ENCODE measurements around the gene UBE2U.
"Not testable (repeated sequence)": the region's sequence is repeated elsewhere in the genome, so short reads cannot be mapped to it uniquely, and the experiment has no call there.

UBE2U gene

GRCh38 chr1:64248065-64248464 lies 44.6 kb downstream of the UBE2U start (continued):
- TF ChIP-seq PRDM10 (tag by site-specific recombination; IDR thresholded peaks at IDR 0.05): 0 out of 2 replicates have a peak, but pooled peaks have one; percentile 2
- TF ChIP-seq GLI4 (tag by site-specific recombination; IDR thresholded peaks at IDR 0.05): no peak
- no peak for TF ChIP-seq PRDM1 (tag by site-specific recombination; IDR thresholded peaks at IDR 0.05)
- TF ChIP-seq PRDM6 (tag by site-specific recombination; IDR thresholded peaks at IDR 0.05): peak; percentile 82
- TF ChIP-seq ZNF555 (tag by site-specific recombination; conservative IDR thresholded peaks at IDR 0.05): no peak
- TF ChIP-seq ZBTB8A (tag by site-specific recombination; IDR thresholded peaks at IDR 0.05): no peak
- no peak for TF ChIP-seq ZSCAN5A (tag by site-specific recombination; IDR thresholded peaks at IDR 0.05)
- TF ChIP-seq ZNF513 (tag by site-specific recombination; IDR thresholded peaks at IDR 0.05): no peak
- TF ChIP-seq ZNF10 (tag by site-specific recombination; IDR thresholded peaks at IDR 0.05): 0 out of 2 replicates have a peak, but pooled peaks have one; percentile 33
- peak; percentile 68; the same call in 1 of the 2 replicates for TF ChIP-seq TRIM28 (IDR thresholded peaks at IDR 0.05; ENCODE audit: borderline replicate concordance, low read length)
- no peak for TF ChIP-seq ZBTB20 (tag by site-specific recombination; IDR thresholded peaks at IDR 0.05)
- TF ChIP-seq ZBTB17 (tag by site-specific recombination; IDR thresholded peaks at IDR 0.05): 0 out of 2 replicates have a peak, but pooled peaks have one; percentile 36
- peak; percentile 82; the same call in 1 of the 2 replicates for TF ChIP-seq MZF1 (tag by site-specific recombination; IDR thresholded peaks at IDR 0.05; ENCODE audit: borderline replicate concordance)

- POLR2A ChIA-PET; CTCF ChIA-PET; H3K9me3 ChIP-seq (ENCODE audit: control insufficient read depth, insufficient read depth, low read depth, low read length); H3K4me3 ChIP-seq (ENCODE audit: low read depth, low read length); H3K36me3 ChIP-seq (ENCODE audit: control insufficient read depth in 2 of 2, insufficient read depth in 1 of 2, low read length in 2 of 2); H3K27ac ChIP-seq (ENCODE audit: extremely low read depth, low read depth, low read length): not testable (repeated sequence)
- TF ChIP-seq ZNF146 (tag by site-specific recombination; IDR thresholded peaks at IDR 0.05) (peak; percentile 92), ZNF580 (tag by site-specific recombination; IDR thresholded peaks at IDR 0.05) (peak; percentile 45; the same call in 1 of the 2 replicates)
- H3K4me1 ChIP-seq (ENCODE audit: control insufficient read depth, insufficient read depth, low read length): peaks cover 13% of the 10 kb centered on the region
These were observed 47.0 kb downstream of the UBE2U start for GRCh38 chr1:64250472-64250871.
